HEK293 (cell line): Measurements from ENCODE around the gene NHLRC3.

Source experiments
- CTCF ChIA-PET: fragments of 350-600 bp; formaldehyde crosslinking; extraction: SDS; loops from one replicate; lab custom pipeline; 2021; ENCODE audit warnings: antibody characterized with exemption; lab: Yijun Ruan, JAX
- POLR2A ChIA-PET: fragments of 300-600 bp; formaldehyde crosslinking; extraction: SDS; loops from one replicate; lab custom pipeline; 2020; ENCODE audit warnings: antibody characterized with exemption, inconsistent platforms; lab: Yijun Ruan, JAX
- H3K27ac ChIP-seq: fragments of 200-500 bp; sonication (Bioruptor generic); 2 replicates; pipeline ENCODE4 v1.5.1; 2014; ENCODE audit warnings: low read depth, low read length, control low read depth, inconsistent platforms; ENCODE audit errors: extremely low read depth
- H3K36me3 ChIP-seq, 2 experiments: fragments of 200-500 bp in 1 of 2; sonication (Bioruptor generic) in 1 of 2; 1 replicate in 1 of 2; 2 replicates in 1 of 2; pipeline ENCODE4 v1.5.1; 2014 to 2017; ENCODE audit warnings: inconsistent platforms in 2 of 2, low read length in 2 of 2; ENCODE audit not compliant: control insufficient read depth in 2 of 2, insufficient read depth in 1 of 2
- H3K4me1 ChIP-seq: fragments of 200-500 bp; sonication (Bioruptor generic); 2 replicates; pipeline ENCODE4 v1.5.1; 2014; ENCODE audit warnings: mild to moderate bottlenecking, low read length, inconsistent platforms; ENCODE audit not compliant: control insufficient read depth, insufficient read depth
- H3K4me3 ChIP-seq: 2 replicates; pipeline ENCODE4 v1.5.1; 2011; ENCODE audit warnings: low read depth, mild to moderate bottlenecking, control low read depth, low read length, moderate library complexity
- H3K9me3 ChIP-seq: fragments of 200-500 bp; sonication (Bioruptor generic); 2 replicates; pipeline ENCODE4 v1.5.1; 2014; ENCODE audit warnings: low read depth, low read length, inconsistent platforms; ENCODE audit not compliant: control insufficient read depth, insufficient read depth
- EGR2 ChIP-seq: fragments of 450-650 bp; formaldehyde crosslinking; IDR thresholded peaks from 2 replicates; pipeline ENCODE4 v1.5.1; 2016; ENCODE audit warnings: low read depth, missing biosample characterization, missing genetic modification characterization
- HOXA7 ChIP-seq: sonication (generic); formaldehyde crosslinking; IDR thresholded peaks from 2 replicates; pipeline ENCODE4 v1.8.1; 2022; ENCODE audit warnings: missing genetic modification reagents, borderline replicate concordance
- KLF10 ChIP-seq: fragments of 450-650 bp; IDR thresholded peaks from 2 replicates; pipeline ENCODE4 v1.5.1; 2018; ENCODE audit warnings: missing biosample characterization, mild to moderate bottlenecking, missing genetic modification characterization
- KLF8 ChIP-seq: fragments of 450-650 bp; formaldehyde crosslinking; IDR thresholded peaks from 2 replicates; pipeline ENCODE4 v1.5.1; 2016; ENCODE audit warnings: missing biosample characterization, missing genetic modification characterization
- ZBTB21 ChIP-seq: fragments of 450-650 bp; formaldehyde crosslinking; IDR thresholded peaks from 2 replicates; pipeline ENCODE4 v1.5.1; 2017; ENCODE audit warnings: missing biosample characterization, missing genetic modification characterization
- ZFP37 ChIP-seq: fragments of 450-650 bp; formaldehyde crosslinking; IDR thresholded peaks from 2 replicates; pipeline ENCODE4 v1.5.1; 2016; ENCODE audit warnings: missing biosample characterization, missing genetic modification characterization
- ZFP69B ChIP-seq: fragments of 450-650 bp; formaldehyde crosslinking; IDR thresholded peaks from 2 replicates; pipeline ENCODE4 v1.5.1; 2016; ENCODE audit warnings: missing biosample characterization, missing genetic modification characterization
- ZNF184 ChIP-seq: fragments of 450-650 bp; IDR thresholded peaks from 2 replicates; pipeline ENCODE4 v1.5.1; 2018; ENCODE audit warnings: missing biosample characterization, mild to moderate bottlenecking, missing genetic modification characterization
- ZNF324 ChIP-seq: fragments of 450-650 bp; formaldehyde crosslinking; IDR thresholded peaks from 2 replicates; pipeline ENCODE4 v1.5.1; 2016; ENCODE audit warnings: missing biosample characterization, missing genetic modification characterization
- ZNF341 ChIP-seq: fragments of 450-650 bp; formaldehyde crosslinking; IDR thresholded peaks from 2 replicates; pipeline ENCODE4; 2016; ENCODE audit warnings: low read depth, missing biosample characterization, missing genetic modification characterization
- ZNF558 ChIP-seq: fragments of 450-650 bp; formaldehyde crosslinking; IDR thresholded peaks from 2 replicates; pipeline ENCODE4 v1.5.1; 2016; ENCODE audit warnings: missing biosample characterization, missing genetic modification characterization
- ZNF600 ChIP-seq: fragments of 450-650 bp; formaldehyde crosslinking; IDR thresholded peaks from 2 replicates; pipeline ENCODE4 v1.5.1; 2016; ENCODE audit warnings: missing biosample characterization, missing genetic modification characterization
- ZNF610 ChIP-seq: fragments of 450-650 bp; formaldehyde crosslinking; IDR thresholded peaks from 2 replicates; pipeline ENCODE4 v1.5.1; 2016; ENCODE audit warnings: missing biosample characterization, missing genetic modification characterization, borderline replicate concordance
- ZNF626 ChIP-seq: fragments of 450-650 bp; sonication (Bioruptor Pico); formaldehyde crosslinking; IDR thresholded peaks from 2 replicates; pipeline ENCODE4 v1.5.1; 2018; ENCODE audit warnings: missing biosample characterization, missing genetic modification characterization, inconsistent platforms
- ZNF660 ChIP-seq: fragments of 450-650 bp; IDR thresholded peaks from 2 replicates; pipeline ENCODE4 v1.5.1; 2018; ENCODE audit warnings: missing biosample characterization, mild to moderate bottlenecking, missing genetic modification characterization
- ZNF664 ChIP-seq: fragments of 450-650 bp; formaldehyde crosslinking; IDR thresholded peaks from 2 replicates; pipeline ENCODE4 v1.5.1; 2016; ENCODE audit warnings: missing biosample characterization, missing genetic modification characterization
- ZSCAN30 ChIP-seq: fragments of 450-650 bp; IDR thresholded peaks from 2 replicates; pipeline ENCODE4 v1.5.1; 2018; ENCODE audit warnings: missing biosample characterization, mild to moderate bottlenecking, missing genetic modification characterization, moderate library complexity
- TF ChIP-seq, protein P1 (sequence below): fragments of 450-650 bp; formaldehyde crosslinking; IDR thresholded peaks from 2 replicates; pipeline ENCODE4 v1.5.1; 2016; ENCODE audit warnings: missing biosample characterization, missing genetic modification characterization
- TF ChIP-seq, protein P2 (sequence below): fragments of 450-650 bp; formaldehyde crosslinking; IDR thresholded peaks from 2 replicates; pipeline ENCODE4 v1.5.1; 2016; ENCODE audit warnings: missing biosample characterization, missing genetic modification characterization
- TF ChIP-seq, protein P3 (sequence below): fragments of 450-650 bp; formaldehyde crosslinking; IDR thresholded peaks from 2 replicates; pipeline ENCODE4 v1.5.1; 2016; ENCODE audit warnings: missing biosample characterization, missing genetic modification characterization
- TF ChIP-seq, protein P4 (sequence below): fragments of 450-650 bp; formaldehyde crosslinking; IDR thresholded peaks from 2 replicates; pipeline ENCODE4 v1.5.1; 2016; ENCODE audit warnings: missing biosample characterization, missing genetic modification characterization

Gene NHLRC3, protein sequence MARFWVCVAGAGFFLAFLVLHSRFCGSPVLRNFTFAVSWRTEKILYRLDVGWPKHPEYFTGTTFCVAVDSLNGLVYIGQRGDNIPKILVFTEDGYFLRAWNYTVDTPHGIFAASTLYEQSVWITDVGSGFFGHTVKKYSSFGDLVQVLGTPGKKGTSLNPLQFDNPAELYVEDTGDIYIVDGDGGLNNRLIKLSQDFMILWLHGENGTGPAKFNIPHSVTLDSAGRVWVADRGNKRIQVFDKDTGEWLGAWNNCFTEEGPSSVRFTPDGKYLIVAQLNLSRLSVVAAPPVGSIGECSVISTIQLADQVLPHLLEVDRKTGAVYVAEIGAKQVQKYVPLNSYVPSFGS

DNA sequence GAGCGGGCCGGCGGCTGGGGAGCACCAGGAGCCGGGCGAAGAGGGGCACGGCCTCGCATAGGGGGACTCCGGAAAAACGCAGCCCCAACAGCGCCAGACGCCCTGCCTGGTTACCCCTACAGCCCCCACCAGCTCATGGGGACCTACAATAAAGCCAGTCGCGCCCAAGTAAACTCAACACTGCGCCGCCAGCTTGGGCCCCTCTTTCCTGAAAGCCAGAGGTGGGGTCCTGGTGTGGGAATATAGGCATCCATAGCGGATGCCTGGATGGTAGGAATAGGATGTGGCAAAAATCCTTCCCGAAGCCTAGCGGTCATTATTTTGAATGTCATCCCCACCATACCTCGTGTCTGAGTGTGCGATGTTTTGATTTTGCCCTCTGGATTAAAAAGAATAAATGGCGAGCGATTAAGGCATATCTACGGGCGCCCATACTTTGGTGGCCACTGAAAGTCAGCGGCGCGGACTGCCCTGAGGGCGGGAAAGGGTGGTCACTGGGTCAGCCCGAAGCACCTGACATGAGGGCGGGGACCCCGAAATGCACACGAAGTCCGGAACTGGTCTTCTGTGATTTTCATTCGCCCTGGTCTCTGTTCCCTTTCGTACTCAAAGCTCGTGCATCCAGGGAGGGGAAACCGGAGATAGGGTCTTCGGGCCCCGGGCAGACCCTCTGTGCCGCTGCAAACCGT, at the start of gene NHLRC3, which contains the start of gene PROSER1:
TSS of gene NHLRC3 (plus strand) at position 577 of the 689 bp plus-strand sequence. CDS start 184 bp downstream, outside the sequence.
TSS of gene PROSER1 (minus strand) at position 210 of the 689 bp plus-strand sequence. CDS start 847 bp downstream, outside the sequence.
- CTCF ChIA-PET, result no interaction called here
- peak within 1 kb of the TSS; percentile 72 for H3K4me3 ChIP-seq
- TF ChIP-seq, protein P1, sequence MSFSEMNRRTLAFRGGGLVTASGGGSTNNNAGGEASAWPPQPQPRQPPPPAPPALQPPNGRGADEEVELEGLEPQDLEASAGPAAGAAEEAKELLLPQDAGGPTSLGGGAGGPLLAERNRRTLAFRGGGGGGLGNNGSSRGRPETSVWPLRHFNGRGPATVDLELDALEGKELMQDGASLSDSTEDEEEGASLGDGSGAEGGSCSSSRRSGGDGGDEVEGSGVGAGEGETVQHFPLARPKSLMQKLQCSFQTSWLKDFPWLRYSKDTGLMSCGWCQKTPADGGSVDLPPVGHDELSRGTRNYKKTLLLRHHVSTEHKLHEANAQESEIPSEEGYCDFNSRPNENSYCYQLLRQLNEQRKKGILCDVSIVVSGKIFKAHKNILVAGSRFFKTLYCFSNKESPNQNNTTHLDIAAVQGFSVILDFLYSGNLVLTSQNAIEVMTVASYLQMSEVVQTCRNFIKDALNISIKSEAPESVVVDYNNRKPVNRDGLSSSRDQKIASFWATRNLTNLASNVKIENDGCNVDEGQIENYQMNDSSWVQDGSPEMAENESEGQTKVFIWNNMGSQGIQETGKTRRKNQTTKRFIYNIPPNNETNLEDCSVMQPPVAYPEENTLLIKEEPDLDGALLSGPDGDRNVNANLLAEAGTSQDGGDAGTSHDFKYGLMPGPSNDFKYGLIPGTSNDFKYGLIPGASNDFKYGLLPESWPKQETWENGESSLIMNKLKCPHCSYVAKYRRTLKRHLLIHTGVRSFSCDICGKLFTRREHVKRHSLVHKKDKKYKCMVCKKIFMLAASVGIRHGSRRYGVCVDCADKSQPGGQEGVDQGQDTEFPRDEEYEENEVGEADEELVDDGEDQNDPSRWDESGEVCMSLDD (tag by site-specific recombination), result peak; percentile 67; the same call in 1 of the 2 replicates
- TF ChIP-seq EGR2 (tag by site-specific recombination) (0 out of 2 replicates have a peak, but pooled peaks have one; percentile 6), ZFP69B (peak; percentile 66; the same call in 1 of the 2 replicates), KLF10 (tag by site-specific recombination) (peak; percentile 58), KLF8 (peak; percentile 61), ZNF664 (peak; percentile 56; the same call in 1 of the 2 replicates), ZNF324 (tag by site-specific recombination) (peak; percentile 77), ZNF600 (tag by site-specific recombination) (peak; percentile 65), ZBTB21 (0 out of 2 replicates have a peak, but pooled peaks have one; percentile 16), ZNF626 (tag by site-specific recombination) (no peak), ZFP37 (tag by site-specific recombination) (0 out of 2 replicates have a peak, but pooled peaks have one; percentile 13), ZNF341 (tag by site-specific recombination) (peak; percentile 66), ZNF610 (tag by site-specific recombination) (0 out of 2 replicates have a peak, but pooled peaks have one; percentile 61), ZNF660 (tag by site-specific recombination) (peak; percentile 98), ZNF184 (tag by site-specific recombination) (peak; percentile 41; the same call in 1 of the 2 replicates), ZNF558 (tag by site-specific recombination) (peak; percentile 37; the same call in 1 of the 2 replicates), ZSCAN30 (tag by site-specific recombination) (peak; percentile 99), HOXA7 (CRISPR knock-in tag) (no peak)
- TF ChIP-seq, protein P2, sequence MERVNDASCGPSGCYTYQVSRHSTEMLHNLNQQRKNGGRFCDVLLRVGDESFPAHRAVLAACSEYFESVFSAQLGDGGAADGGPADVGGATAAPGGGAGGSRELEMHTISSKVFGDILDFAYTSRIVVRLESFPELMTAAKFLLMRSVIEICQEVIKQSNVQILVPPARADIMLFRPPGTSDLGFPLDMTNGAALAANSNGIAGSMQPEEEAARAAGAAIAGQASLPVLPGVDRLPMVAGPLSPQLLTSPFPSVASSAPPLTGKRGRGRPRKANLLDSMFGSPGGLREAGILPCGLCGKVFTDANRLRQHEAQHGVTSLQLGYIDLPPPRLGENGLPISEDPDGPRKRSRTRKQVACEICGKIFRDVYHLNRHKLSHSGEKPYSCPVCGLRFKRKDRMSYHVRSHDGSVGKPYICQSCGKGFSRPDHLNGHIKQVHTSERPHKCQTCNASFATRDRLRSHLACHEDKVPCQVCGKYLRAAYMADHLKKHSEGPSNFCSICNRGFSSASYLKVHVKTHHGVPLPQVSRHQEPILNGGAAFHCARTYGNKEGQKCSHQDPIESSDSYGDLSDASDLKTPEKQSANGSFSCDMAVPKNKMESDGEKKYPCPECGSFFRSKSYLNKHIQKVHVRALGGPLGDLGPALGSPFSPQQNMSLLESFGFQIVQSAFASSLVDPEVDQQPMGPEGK (tag by site-specific recombination), result peak; percentile 87
- TF ChIP-seq, protein P3, sequence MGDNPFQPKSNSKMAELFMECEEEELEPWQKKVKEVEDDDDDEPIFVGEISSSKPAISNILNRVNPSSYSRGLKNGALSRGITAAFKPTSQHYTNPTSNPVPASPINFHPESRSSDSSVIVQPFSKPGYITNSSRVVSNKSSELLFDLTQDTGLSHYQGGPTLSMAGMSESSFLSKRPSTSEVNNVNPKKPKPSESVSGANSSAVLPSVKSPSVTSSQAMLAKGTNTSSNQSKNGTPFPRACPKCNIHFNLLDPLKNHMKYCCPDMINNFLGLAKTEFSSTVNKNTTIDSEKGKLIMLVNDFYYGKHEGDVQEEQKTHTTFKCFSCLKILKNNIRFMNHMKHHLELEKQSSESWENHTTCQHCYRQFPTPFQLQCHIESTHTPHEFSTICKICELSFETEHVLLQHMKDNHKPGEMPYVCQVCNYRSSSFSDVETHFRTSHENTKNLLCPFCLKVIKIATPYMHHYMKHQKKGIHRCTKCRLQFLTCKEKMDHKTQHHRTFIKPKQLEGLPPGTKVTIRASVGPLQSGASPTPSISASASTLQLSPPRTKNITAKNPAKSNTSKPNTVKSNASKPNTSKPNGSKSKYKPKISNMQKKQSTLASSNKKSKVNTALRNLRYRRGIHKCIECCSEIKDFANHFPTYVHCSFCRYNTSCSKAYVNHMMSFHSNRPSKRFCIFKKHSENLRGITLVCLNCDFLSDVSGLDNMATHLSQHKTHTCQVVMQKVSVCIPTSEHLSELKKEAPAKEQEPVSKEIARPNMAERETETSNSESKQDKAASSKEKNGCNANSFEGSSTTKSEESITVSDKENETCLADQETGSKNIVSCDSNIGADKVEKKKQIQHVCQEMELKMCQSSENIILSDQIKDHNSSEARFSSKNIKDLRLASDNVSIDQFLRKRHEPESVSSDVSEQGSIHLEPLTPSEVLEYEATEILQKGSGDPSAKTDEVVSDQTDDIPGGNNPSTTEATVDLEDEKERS (tag by site-specific recombination), result no peak
- TF ChIP-seq, protein P4, sequence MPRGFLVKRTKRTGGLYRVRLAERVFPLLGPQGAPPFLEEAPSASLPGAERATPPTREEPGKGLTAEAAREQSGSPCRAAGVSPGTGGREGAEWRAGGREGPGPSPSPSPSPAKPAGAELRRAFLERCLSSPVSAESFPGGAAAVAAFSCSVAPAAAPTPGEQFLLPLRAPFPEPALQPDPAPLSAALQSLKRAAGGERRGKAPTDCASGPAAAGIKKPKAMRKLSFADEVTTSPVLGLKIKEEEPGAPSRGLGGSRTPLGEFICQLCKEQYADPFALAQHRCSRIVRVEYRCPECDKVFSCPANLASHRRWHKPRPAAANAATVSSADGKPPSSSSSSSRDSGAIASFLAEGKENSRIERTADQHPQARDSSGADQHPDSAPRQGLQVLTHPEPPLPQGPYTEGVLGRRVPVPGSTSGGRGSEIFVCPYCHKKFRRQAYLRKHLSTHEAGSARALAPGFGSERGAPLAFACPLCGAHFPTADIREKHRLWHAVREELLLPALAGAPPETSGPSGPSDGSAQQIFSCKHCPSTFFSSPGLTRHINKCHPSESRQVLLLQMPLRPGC (tag by site-specific recombination), result peak; percentile 11; the same call in 1 of the 2 replicates

More for the DNA sequence above, at the start of gene NHLRC3, which contains the start of gene PROSER1:
- H3K9me3 ChIP-seq, result no peaks in the 10 kb centered on the region
- peak within 1 kb of the TSS; percentile 90 for H3K27ac ChIP-seq
- POLR2A ChIA-PET, result interaction anchor here (1.4 kb wide), 1 partner anchor 10 kb away, joined by 5 read pairs; no protein-coding TSS in a partner anchor
- H3K4me1 ChIP-seq, result peaks cover 3% of the 10 kb centered on the region; the same call in 1 of the 2 replicates
- H3K36me3 ChIP-seq, result peaks cover 0 to 10% of the 10 kb centered on the region in 2 experiments; a peak in 1 of 3 replicates
